ENCODE results near the gene SPATA31D1. TPM values are rescaled to one million over a fixed set of nuclear protein-coding genes. Genes with fewer than 3 reads are reported as not detected.
"Not testable (repeated sequence)": the region's sequence is repeated elsewhere in the genome, so short reads cannot be mapped to it uniquely, and the experiment has no call there.

Gene SPATA31D1
- total RNA-seq, result not detected
- polyA plus RNA-seq, result under 1 TPM in 1 of 3 donors, not detected in 2; 0.03 TPM
- long read RNA-seq, donor 1, result 0 reads
- long read RNA-seq, donor 2, result 0 reads

DNA sequence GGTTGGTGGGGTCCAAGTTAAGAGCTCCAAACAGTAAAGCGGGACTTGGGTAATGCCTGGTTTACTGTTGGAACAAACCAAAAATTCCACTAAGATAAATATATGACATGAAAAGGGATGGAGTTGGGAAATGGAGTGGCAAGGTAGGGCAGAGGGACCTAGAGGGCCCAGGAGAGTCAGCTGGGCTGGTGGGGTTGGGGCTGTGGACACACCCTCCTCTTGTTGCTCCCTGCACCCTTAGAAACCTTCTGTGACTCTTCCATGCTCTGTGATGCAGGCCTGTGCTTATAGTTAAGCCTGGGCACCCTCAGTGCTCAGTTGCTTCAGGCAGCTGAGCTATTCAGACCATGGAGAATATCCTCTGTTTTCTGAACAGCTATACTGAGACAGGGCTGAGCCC is at the start of gene SPATA31D1:
SPATA31D1 (plus strand) TSS at position 301 of the 400 bp plus-strand sequence; CDS start at position 348, 47 bp downstream.
- H3K4me1 ChIP-seq; H3K9me3 ChIP-seq; ATAC-seq; DNase-seq; H3K36me3 ChIP-seq (ENCODE audit: insufficient read depth in 1 of 2, low read depth in 1 of 2); intact Hi-C loops (cut with DNase I); H3K27me3 ChIP-seq (ENCODE audit: insufficient read depth in 3 of 3, low read length in 2 of 3); H3K4me3 ChIP-seq; H3K27ac ChIP-seq: not testable (repeated sequence)
- WGBS, 3 donors, result 96 to 100% (median 100%) methylated on average over 1 of the region's 1 CpG

DNA sequence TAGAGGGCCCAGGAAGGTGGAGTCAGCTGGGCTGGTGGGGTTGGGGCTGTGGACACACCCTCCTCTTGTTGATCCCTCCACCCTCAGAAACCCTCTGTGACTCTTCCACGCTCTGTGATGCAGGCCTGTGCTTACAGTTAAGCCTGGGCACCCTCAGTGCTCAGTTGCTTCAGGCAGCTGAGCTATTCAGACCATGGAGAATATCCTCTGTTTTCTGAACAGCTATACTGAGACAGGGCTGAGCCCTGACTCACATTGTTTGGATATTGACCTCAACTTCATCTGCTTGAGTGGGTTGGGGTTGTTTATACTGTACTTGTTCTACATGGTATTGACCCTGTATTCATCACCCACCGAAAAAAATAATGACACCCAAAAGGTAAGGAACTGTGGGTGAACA is 45.2 kb upstream of the SPATA31D1 start, which contains the start of gene SPATA31D3:
SPATA31D3 (plus strand) TSS at position 108 of the 400 bp plus-strand sequence; CDS start at position 194, 86 bp downstream.
- H3K27me3 ChIP-seq (ENCODE audit: insufficient read depth in 3 of 3, low read length in 2 of 3); DNase-seq; H3K9me3 ChIP-seq; intact Hi-C loops (cut with DNase I); H3K27ac ChIP-seq; ATAC-seq; H3K36me3 ChIP-seq (ENCODE audit: insufficient read depth in 1 of 2, low read depth in 1 of 2); H3K4me3 ChIP-seq; H3K4me1 ChIP-seq: not testable (repeated sequence)
- WGBS, 3 donors, result no CpG with 5 or more reads among the region's 2 CpGs

DNA sequence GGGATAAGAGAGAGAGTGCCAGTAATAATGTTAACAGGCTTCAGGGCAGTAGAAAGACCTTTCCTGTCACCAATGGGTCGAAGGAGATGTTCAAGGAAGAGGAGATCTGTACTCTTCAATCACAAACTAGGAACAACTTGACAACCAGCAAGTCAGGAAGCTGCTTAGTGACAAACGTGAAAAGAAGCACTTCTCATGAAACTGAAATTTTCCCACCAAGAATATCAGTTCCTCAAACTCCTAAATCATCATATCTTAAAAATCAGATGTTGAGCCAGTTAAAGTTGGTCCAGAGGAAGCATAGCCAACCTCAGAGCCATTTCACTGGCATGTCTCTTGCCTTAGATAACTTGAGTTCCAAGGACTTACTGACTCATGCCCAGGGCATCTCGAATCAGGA is 39.9 kb upstream of the SPATA31D1 start:
- ATAC-seq; H3K27ac ChIP-seq; H3K9me3 ChIP-seq; H3K36me3 ChIP-seq (ENCODE audit: insufficient read depth in 1 of 2, low read depth in 1 of 2); H3K27me3 ChIP-seq (ENCODE audit: insufficient read depth in 3 of 3, low read length in 2 of 3); intact Hi-C loops (cut with DNase I); H3K4me1 ChIP-seq; DNase-seq; H3K4me3 ChIP-seq: not testable (repeated sequence)
- WGBS, 3 donors, result 64 to 71% methylated on average over 1 of the region's 3 CpGs; no CpG with 5 or more reads in 1 of the 3 donors

GRCh38 chr9:81953096-81953495 is 35.5 kb upstream of the SPATA31D1 start:
- Histone ChIP-seq H3K27me3 (ENCODE audit: insufficient read depth in 3 of 3, low read length in 2 of 3) (no peaks in the 10 kb centered on the region), H3K36me3 (ENCODE audit: insufficient read depth in 1 of 2, low read depth in 1 of 2) (no peaks in the 10 kb centered on the region), H3K27ac (no peak overlapping the region), H3K9me3 (peaks cover 7% of the 10 kb centered on the region), H3K4me1 (no peaks in the 10 kb centered on the region), H3K4me3 (no peak overlapping the region)
- intact Hi-C loops (cut with DNase I), result no loop called here
- TF ChIP-seq, protein P1, sequence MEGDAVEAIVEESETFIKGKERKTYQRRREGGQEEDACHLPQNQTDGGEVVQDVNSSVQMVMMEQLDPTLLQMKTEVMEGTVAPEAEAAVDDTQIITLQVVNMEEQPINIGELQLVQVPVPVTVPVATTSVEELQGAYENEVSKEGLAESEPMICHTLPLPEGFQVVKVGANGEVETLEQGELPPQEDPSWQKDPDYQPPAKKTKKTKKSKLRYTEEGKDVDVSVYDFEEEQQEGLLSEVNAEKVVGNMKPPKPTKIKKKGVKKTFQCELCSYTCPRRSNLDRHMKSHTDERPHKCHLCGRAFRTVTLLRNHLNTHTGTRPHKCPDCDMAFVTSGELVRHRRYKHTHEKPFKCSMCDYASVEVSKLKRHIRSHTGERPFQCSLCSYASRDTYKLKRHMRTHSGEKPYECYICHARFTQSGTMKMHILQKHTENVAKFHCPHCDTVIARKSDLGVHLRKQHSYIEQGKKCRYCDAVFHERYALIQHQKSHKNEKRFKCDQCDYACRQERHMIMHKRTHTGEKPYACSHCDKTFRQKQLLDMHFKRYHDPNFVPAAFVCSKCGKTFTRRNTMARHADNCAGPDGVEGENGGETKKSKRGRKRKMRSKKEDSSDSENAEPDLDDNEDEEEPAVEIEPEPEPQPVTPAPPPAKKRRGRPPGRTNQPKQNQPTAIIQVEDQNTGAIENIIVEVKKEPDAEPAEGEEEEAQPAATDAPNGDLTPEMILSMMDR (IDR thresholded peaks at IDR 0.05), result no peak
- DNase-seq (no peak), ATAC-seq (no peak)
- WGBS, 3 donors, result 91 to 96% (median 93%) methylated on average over 1 of the region's 1 CpG

DNA sequence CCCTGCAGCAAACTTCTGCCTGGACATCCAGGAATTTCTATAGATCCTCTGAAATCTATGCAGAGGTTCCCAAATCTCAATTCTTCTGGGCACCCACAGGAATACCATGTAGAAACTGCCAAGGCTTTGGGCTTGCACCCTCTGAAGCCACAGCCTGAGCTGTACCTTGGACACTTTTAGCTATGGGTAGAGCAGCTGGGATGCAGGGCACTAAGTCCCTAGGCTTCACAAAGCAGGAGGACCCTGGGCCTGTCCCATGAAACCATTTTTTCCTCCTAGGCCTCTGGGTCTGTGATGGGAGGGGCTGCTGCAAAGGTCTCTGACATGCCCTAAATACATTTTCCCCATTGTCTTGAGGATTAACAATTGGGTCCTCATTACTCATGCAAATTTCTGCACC is 32.9 kb upstream of the SPATA31D1 start:
- H3K4me3 ChIP-seq, result no peak overlapping the region
- intact Hi-C loops (cut with DNase I), result no loop called here
- no peaks in the 10 kb centered on the region for H3K36me3 ChIP-seq (ENCODE audit: insufficient read depth in 1 of 2, low read depth in 1 of 2)
- H3K9me3 ChIP-seq, result peaks cover 7% of the 10 kb centered on the region
- ATAC-seq (no peak), DNase-seq (no peak)
- H3K4me1 ChIP-seq, result no peaks in the 10 kb centered on the region
- no peak overlapping the region for H3K27ac ChIP-seq
- TF ChIP-seq, protein P1 (IDR thresholded peaks at IDR 0.05), result no peak
- H3K27me3 ChIP-seq (ENCODE audit: insufficient read depth in 3 of 3, low read length in 2 of 3), result no peaks in the 10 kb centered on the region

DNA sequence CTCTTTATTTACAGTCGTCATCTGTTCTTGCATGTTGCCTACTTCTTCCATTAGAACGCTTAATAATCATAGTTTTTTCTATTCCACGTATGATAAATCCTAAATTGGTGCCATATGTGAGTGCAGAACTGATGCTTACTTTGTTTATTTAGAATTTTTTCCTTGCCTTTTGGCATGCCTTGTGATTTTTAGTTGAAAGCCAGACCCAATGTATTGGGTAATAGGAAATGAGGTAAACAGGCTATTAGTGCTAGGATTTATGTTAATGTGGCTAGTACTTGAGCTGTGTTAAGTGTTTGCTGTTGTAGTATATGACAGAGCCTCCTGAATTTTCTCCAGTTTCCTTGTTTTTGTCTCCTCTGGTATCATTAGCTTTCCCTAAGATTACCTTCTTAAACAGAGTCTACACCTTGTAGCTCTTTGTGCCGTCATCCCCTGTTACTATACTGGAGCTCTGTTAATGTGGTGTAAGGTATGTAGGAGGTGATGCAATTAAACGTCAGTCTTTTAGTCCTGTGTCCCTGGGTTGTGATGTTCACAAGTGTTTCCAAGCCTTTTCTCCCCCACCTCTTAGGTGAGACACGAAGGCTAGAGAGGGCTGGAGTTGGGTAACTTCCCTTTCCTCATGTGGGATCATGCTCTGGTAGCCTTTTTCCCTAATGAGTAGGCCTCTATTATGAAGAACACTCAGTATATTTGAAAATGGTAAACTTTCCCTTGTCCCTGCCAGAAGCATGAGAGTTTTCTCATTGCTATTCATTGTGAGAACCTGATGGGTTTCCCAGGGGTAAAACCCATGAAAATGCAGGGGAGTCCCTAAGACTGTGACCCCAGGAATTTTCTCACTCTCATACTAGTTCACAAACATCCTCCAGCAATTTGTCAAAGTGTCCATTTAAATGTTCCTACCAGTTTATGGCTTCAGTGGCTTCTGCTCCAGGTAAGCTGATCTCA is 24.1 kb upstream of the SPATA31D1 start:
- H3K27ac ChIP-seq, result no peak overlapping the region
- ATAC-seq (no peak), DNase-seq (no peak)
- intact Hi-C loops (cut with DNase I), result no loop called here
- peaks cover 3% of the 10 kb centered on the region for H3K9me3 ChIP-seq
- no peaks in the 10 kb centered on the region for H3K27me3 ChIP-seq (ENCODE audit: insufficient read depth in 3 of 3, low read length in 2 of 3)
- WGBS, 3 donors, result 79 to 82% (median 80%) methylated on average over 6 of the region's 6 CpGs
- no peaks in the 10 kb centered on the region for H3K36me3 ChIP-seq (ENCODE audit: insufficient read depth in 1 of 2, low read depth in 1 of 2)
- TF ChIP-seq, protein P1 (IDR thresholded peaks at IDR 0.05), result no peak
- H3K4me3 ChIP-seq, result no peak overlapping the region
- no peaks in the 10 kb centered on the region for H3K4me1 ChIP-seq
